Endothelial cell of umbilical vein (primary cell): Measurements from ENCODE around the gene SQOR. TPM values are rescaled to one million over a fixed set of nuclear protein-coding genes. Genes with fewer than 3 reads are reported as not detected.

ENCODE experiments used
- BruUV-seq: library from RNA; stranded (reverse); fragments of 400-500 nt; replicated peaks from 2 replicates; lab custom pipeline; 2021; lab: Mats Ljungman, UMichigan
- CTCF ChIA-PET: fragments of 300-600, 350-600 bp; sonication (Branson Sonifier 250); formaldehyde crosslinking; loops from one replicate; lab custom pipeline; 2021; ENCODE audit warnings: antibody characterized with exemption, inconsistent platforms; lab: Charles Lee
- POLR2A ChIA-PET: fragments of 300-600, 350-600 bp; sonication (Branson Sonifier 250); formaldehyde crosslinking; loops from one replicate; lab custom pipeline; 2021; ENCODE audit warnings: antibody characterized with exemption, inconsistent platforms; lab: Charles Lee
- DNase-seq: peaks from one replicate; pipeline ENCODE4 v3.0.0-alpha.2; 2011; ENCODE audit warnings: low read depth, low spot score
- FAIRE-seq: peaks from 2 replicates; lab custom pipeline; 2011; peaks lifted over from hg19 to GRCh38; lab: Jason Lieb, UNC
- H2AFZ ChIP-seq: 2 replicates; pipeline ENCODE4 v1.6.0; 2012; ENCODE audit warnings: low read depth, low read length, control low read depth, inconsistent platforms
- H3K27ac ChIP-seq: 2 replicates; pipeline ENCODE4 v1.5.1; 2011; ENCODE audit warnings: low read depth, mild to moderate bottlenecking, control low read depth, low read length, moderate library complexity; ENCODE audit not compliant: insufficient read depth
- H3K27me3 ChIP-seq, 2 experiments: 2 replicates each; pipeline versions ENCODE4 v1.6.0 to v1.6.1; 2011; ENCODE audit warnings: low read length in 2 of 2, mixed read lengths in 1 of 2; ENCODE audit not compliant: control insufficient read depth in 2 of 2, insufficient read depth in 2 of 2
- H3K36me3 ChIP-seq, 2 experiments: 2 replicates in 1 of 2; 3 replicates in 1 of 2; pipeline ENCODE4 v1.5.1; 2011; ENCODE audit warnings: low read length in 2 of 2, mild to moderate bottlenecking in 1 of 2, moderate library complexity in 1 of 2; ENCODE audit not compliant: control insufficient read depth in 2 of 2, insufficient read depth in 2 of 2; ENCODE audit errors: extremely low read depth in 1 of 2
- H3K4me1 ChIP-seq: 3 replicates; pipeline ENCODE4 v1.5.1; 2011; ENCODE audit warnings: mild to moderate bottlenecking, low read length; ENCODE audit not compliant: control insufficient read depth, insufficient read depth; ENCODE audit errors: extremely low read depth
- H3K4me2 ChIP-seq: 2 replicates; pipeline ENCODE4 v1.6.1; 2011; ENCODE audit warnings: low read length, control low read depth, mixed read lengths; ENCODE audit not compliant: insufficient read depth
- H3K4me3 ChIP-seq, 3 experiments: fragments of 200-600 bp in 1 of 3; sonication (generic), shearing (Covaris generic) in 1 of 3; replicated peaks in 1 of 3; 2 replicates each; pipeline ENCODE4 v1.5.1; 2011 to 2016; ENCODE audit warnings: control low read depth in 3 of 3, low read length in 3 of 3, mild to moderate bottlenecking in 2 of 3, inconsistent platforms in 1 of 3, low read depth in 1 of 3, moderate library complexity in 1 of 3; ENCODE audit not compliant: insufficient read depth in 1 of 3
- H3K79me2 ChIP-seq: 2 replicates; pipeline ENCODE4 v1.6.0; 2012; ENCODE audit warnings: low read length, inconsistent platforms; ENCODE audit not compliant: control insufficient read depth, insufficient read depth
- H3K9ac ChIP-seq: replicated peaks from 2 replicates; pipeline ENCODE3; 2011; ENCODE audit warnings: low read length, control low read depth; ENCODE audit not compliant: insufficient read depth; ENCODE audit errors: extremely low read depth
- H3K9me1 ChIP-seq: replicated peaks from 3 replicates; pipeline ENCODE4 v1.6.0; 2011; ENCODE audit warnings: mild to moderate bottlenecking, low read length; ENCODE audit not compliant: control insufficient read depth, insufficient read depth; ENCODE audit errors: extremely low read depth
- H3K9me3 ChIP-seq: replicated peaks from 2 replicates; pipeline ENCODE4 v1.5.1; 2012; ENCODE audit warnings: low read length, inconsistent platforms; ENCODE audit not compliant: control insufficient read depth, insufficient read depth
- H4K20me1 ChIP-seq: replicated peaks from 2 replicates; pipeline ENCODE3; 2011; ENCODE audit warnings: mild to moderate bottlenecking, low read length; ENCODE audit not compliant: control insufficient read depth, insufficient read depth; ENCODE audit errors: extremely low read depth
- EZH2 ChIP-seq: IDR thresholded peaks from 2 replicates; pipeline ENCODE4 v1.6.1; 2012; ENCODE audit warnings: borderline replicate concordance, low read depth, mild to moderate bottlenecking, moderate library complexity, low read length, inconsistent platforms; ENCODE audit not compliant: severe bottlenecking
- FOS ChIP-seq: IDR thresholded peaks from 2 replicates; pipeline ENCODE4 v1.6.1; 2011; ENCODE audit warnings: mild to moderate bottlenecking, low read length, moderate library complexity, borderline replicate concordance; ENCODE audit not compliant: insufficient read depth
- GATA2 ChIP-seq: IDR thresholded peaks from 2 replicates; pipeline ENCODE4 v1.7.0; 2011; ENCODE audit warnings: low read depth, mild to moderate bottlenecking, moderate library complexity, mixed read lengths, low read length; ENCODE audit not compliant: insufficient read length, insufficient read depth
- JUN ChIP-seq: IDR thresholded peaks from 2 replicates; pipeline ENCODE4 v1.6.1; 2011; ENCODE audit warnings: borderline replicate concordance, low read depth; ENCODE audit not compliant: insufficient read length, insufficient read depth
- POLR2A ChIP-seq: IDR thresholded peaks from 2 replicates; pipeline ENCODE4 v1.6.1; 2012; ENCODE audit warnings: low read depth, mild to moderate bottlenecking, control low read depth, low read length
- POLR2AphosphoS5 ChIP-seq: IDR thresholded peaks from 2 replicates; pipeline ENCODE4 v1.6.1; 2012; ENCODE audit warnings: low read depth, mild to moderate bottlenecking, control low read depth, low read length, moderate library complexity; ENCODE audit not compliant: insufficient read depth
- dilution Hi-C: fragments of 300-500 bp; cut with MboI; formaldehyde crosslinking; loops from one replicate; pipeline ENCODE4 v1.15.0; 2019; ENCODE audit warnings: low sequenced_read_pairs; ENCODE audit not compliant: extremely low pct_ligation_motif_present
- intact Hi-C: fragments of 100-400 bp; cut with micrococcal nuclease; formaldehyde crosslinking; loops from one replicate; pipeline ENCODE4 v1.10.0; 2022
- polyA plus RNA-seq, 4 experiments: library from polyadenylated mRNA; depleted of rRNA in 3 of 4; stranded (reverse) in 3 of 4; unstranded in 1 of 4; fragments of >200 nt; gene quantifications; 2 replicates each; pipeline versions ENCODE4 v1.2.1 to v1.2.3, GENCODE V29; 2011 to 2012; ENCODE audit warnings: missing spikeins in 1 of 4
- total RNA-seq: library from RNA; stranded (reverse); gene quantifications from 2 replicates; pipeline ENCODE4 v1.2.3, GENCODE V29; 2021
- TF ChIP-seq, protein P1 (sequence below): IDR thresholded peaks from 2 replicates; pipeline ENCODE4 v1.6.1; 2011; ENCODE audit not compliant: insufficient read depth, insufficient read length
- TF ChIP-seq, protein P2 (sequence below), 2 donors: IDR thresholded peaks; 1 replicate in 1 of 2; 2 replicates in 1 of 2; pipeline ENCODE4 v1.5.1; 2011; ENCODE audit warnings: low read length in 2 of 2, mild to moderate bottlenecking in 2 of 2, moderate library complexity in 2 of 2, control low read depth in 1 of 2, inconsistent platforms in 1 of 2, low read depth in 1 of 2; ENCODE audit not compliant: insufficient read depth in 1 of 2; ENCODE audit errors: extremely low read depth in 1 of 2

SQOR gene
- total and polyA plus RNA-seq, 2 donors (not counting 3 experiments of a cell fraction or from before 2014, with no cell fraction given): 12.9 to 17.9 TPM

DNA sequence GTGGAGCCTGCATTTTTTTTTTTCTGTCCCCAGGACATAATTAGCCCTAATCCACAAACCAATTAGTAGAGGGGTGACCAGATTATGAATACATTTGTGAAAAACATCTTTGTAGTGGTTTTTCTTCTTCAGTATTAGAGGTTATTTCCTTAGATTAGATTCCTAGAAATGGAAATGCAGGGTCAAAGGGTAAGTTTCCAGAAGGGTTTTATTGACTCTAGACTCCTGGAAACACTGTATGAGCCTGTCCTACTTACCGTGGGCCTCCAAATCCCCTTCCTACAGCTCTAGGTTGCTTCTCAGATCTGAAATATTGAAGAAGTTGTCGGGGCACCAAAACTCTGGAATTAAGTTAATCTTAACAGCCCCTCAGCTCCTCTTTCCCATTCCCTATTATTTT lies 22.4 kb downstream of the SQOR start:
- H3K9me3 ChIP-seq: no peaks in the 10 kb centered on the region
- BruUV-seq: no TSS peak
- FAIRE-seq (no peak), DNase-seq (no peak)
- CTCF ChIA-PET: interaction anchor here (0.8 kb wide), 1 partner anchor 25 kb away, joined by 3 read pairs; no protein-coding TSS in a partner anchor
- H3K27me3 ChIP-seq: no peaks in the 10 kb centered on the region
- no peaks in the 10 kb centered on the region for H3K4me1 ChIP-seq
- H3K4me2 ChIP-seq: no peak overlapping the region
- TF ChIP-seq POLR2A: no peak
- TF ChIP-seq JUN: no peak
- TF ChIP-seq, protein P1, sequence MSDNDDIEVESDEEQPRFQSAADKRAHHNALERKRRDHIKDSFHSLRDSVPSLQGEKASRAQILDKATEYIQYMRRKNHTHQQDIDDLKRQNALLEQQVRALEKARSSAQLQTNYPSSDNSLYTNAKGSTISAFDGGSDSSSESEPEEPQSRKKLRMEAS: no peak
- no peak overlapping the region for H3K27ac ChIP-seq
- H4K20me1 ChIP-seq: no peaks in the 10 kb centered on the region
- H3K79me2 ChIP-seq: no peaks in the 10 kb centered on the region
- POLR2A ChIA-PET: no interaction called here
- intact Hi-C loops (no loop called here), dilution Hi-C loops (no loop called here)
- no peak overlapping the region for H3K9ac ChIP-seq
- H3K4me3 ChIP-seq: no peak overlapping the region
- H2AFZ ChIP-seq: no peak overlapping the region
- no peaks in the 10 kb centered on the region for H3K9me1 ChIP-seq
- no peaks in the 10 kb centered on the region for H3K36me3 ChIP-seq

GRCh38 chr15:45657764-45658545 lies 23.1 kb downstream of the SQOR start:
- no peak overlapping the region for H3K27ac ChIP-seq
- no peaks in the 10 kb centered on the region for H3K27me3 ChIP-seq
- CTCF ChIA-PET: interaction anchor here (0.8 to 1.0 kb wide), 2 partner anchors 23 to 24 kb away, joined by 3 read pairs; partner anchors contain the start of gene SQOR
- no peak overlapping the region for H3K4me3 ChIP-seq
- H3K9ac ChIP-seq: no peak overlapping the region
- H3K9me3 ChIP-seq: no peaks in the 10 kb centered on the region
- BruUV-seq: no TSS peak
- DNase-seq (no peak), FAIRE-seq (no peak)
- no peaks in the 10 kb centered on the region for H3K4me1 ChIP-seq
- H3K79me2 ChIP-seq: no peaks in the 10 kb centered on the region
- H2AFZ ChIP-seq: no peak overlapping the region
- POLR2A ChIA-PET: no interaction called here
- TF ChIP-seq, protein P1: no peak
- TF ChIP-seq POLR2AphosphoS5 (no peak), EZH2 (no peak), GATA2 (no peak), POLR2A (no peak), FOS (no peak)
- TF ChIP-seq, protein P2, sequence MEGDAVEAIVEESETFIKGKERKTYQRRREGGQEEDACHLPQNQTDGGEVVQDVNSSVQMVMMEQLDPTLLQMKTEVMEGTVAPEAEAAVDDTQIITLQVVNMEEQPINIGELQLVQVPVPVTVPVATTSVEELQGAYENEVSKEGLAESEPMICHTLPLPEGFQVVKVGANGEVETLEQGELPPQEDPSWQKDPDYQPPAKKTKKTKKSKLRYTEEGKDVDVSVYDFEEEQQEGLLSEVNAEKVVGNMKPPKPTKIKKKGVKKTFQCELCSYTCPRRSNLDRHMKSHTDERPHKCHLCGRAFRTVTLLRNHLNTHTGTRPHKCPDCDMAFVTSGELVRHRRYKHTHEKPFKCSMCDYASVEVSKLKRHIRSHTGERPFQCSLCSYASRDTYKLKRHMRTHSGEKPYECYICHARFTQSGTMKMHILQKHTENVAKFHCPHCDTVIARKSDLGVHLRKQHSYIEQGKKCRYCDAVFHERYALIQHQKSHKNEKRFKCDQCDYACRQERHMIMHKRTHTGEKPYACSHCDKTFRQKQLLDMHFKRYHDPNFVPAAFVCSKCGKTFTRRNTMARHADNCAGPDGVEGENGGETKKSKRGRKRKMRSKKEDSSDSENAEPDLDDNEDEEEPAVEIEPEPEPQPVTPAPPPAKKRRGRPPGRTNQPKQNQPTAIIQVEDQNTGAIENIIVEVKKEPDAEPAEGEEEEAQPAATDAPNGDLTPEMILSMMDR (IDR thresholded peaks at IDR 0.05; ENCODE audit: extremely low read depth in 1 of 2, insufficient read depth in 1 of 2, low read depth in 1 of 2, low read length in 2 of 2): no peak
- dilution Hi-C loops: no loop called here
- H3K36me3 ChIP-seq: peaks cover 0 to 2% of the 10 kb centered on the region in 2 experiments
- intact Hi-C loops: no loop called here
- no peak overlapping the region for H3K4me2 ChIP-seq
- no peaks in the 10 kb centered on the region for H3K9me1 ChIP-seq
- no peaks in the 10 kb centered on the region for H4K20me1 ChIP-seq
